Body of pancreas (tissue), 4 donors: ENCODE data around the gene MYL4.

Source experiments
- POLR2A ChIP-seq, 3 donors: fragments of 450-650 bp; IDR thresholded peaks; one replicate each; pipeline ENCODE4 v1.6.1; 2016; ENCODE audit warnings: antibody characterized with exemption in 3 of 3, mild to moderate bottlenecking in 2 of 3
- TF ChIP-seq, protein P1 (sequence below), 7 experiments: fragments of 450-650 bp in 4 of 7; fragments of 200-600 bp in 3 of 7; sonication (generic) in 3 of 7; IDR thresholded peaks; one replicate each; pipeline ENCODE4 v1.5.1; 2016 to 2019; ENCODE audit warnings: antibody characterized with exemption in 7 of 7

DNA sequence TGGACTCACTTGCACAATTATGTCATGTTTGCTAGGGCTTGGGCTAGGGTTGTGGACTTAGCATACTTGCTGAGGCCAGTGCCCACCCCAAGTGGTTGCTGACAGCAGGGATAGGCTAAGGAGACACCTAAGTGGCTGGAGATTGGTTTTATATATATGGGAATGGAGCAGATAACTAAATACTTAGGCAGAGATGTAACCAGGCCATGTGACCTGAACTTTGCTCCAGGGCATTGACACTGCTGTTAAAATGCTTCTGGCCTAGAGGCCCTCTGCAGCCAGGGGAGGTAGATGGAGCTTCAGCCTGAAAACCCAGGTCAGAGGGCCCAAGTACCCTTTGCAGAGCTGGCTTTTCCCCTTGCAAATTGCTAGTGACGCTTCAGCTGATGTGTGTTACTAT is 43.1 kb downstream of the MYL4 start:
- TF ChIP-seq, protein P1, sequence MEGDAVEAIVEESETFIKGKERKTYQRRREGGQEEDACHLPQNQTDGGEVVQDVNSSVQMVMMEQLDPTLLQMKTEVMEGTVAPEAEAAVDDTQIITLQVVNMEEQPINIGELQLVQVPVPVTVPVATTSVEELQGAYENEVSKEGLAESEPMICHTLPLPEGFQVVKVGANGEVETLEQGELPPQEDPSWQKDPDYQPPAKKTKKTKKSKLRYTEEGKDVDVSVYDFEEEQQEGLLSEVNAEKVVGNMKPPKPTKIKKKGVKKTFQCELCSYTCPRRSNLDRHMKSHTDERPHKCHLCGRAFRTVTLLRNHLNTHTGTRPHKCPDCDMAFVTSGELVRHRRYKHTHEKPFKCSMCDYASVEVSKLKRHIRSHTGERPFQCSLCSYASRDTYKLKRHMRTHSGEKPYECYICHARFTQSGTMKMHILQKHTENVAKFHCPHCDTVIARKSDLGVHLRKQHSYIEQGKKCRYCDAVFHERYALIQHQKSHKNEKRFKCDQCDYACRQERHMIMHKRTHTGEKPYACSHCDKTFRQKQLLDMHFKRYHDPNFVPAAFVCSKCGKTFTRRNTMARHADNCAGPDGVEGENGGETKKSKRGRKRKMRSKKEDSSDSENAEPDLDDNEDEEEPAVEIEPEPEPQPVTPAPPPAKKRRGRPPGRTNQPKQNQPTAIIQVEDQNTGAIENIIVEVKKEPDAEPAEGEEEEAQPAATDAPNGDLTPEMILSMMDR (IDR thresholded peaks at IDR 0.05): no peak
- no peak for TF ChIP-seq POLR2A (IDR thresholded peaks at IDR 0.05)
